ENCODE results near the gene CLOCK.

- TF ChIP-seq ETV6 (conservative IDR thresholded peaks at IDR 0.05 in 1 of 2, IDR thresholded peaks at IDR 0.05 in 1 of 2; ENCODE audit: borderline replicate concordance in 1 of 2, low read depth in 1 of 2) (no peak), PKNOX1 (IDR thresholded peaks at IDR 0.05) (no peak), ZZZ3 (IDR thresholded peaks at IDR 0.05; ENCODE audit: control insufficient read depth, insufficient read length, low read depth) (no peak), CEBPB (IDR thresholded peaks at IDR 0.05; ENCODE audit: borderline replicate concordance in 1 of 2, low read depth in 2 of 2, low read length in 2 of 2) (no peak), PAX5 (IDR thresholded peaks at IDR 0.05; ENCODE audit: borderline replicate concordance, low read depth, low read length) (no peak), SREBF2 (IDR thresholded peaks at IDR 0.05; ENCODE audit: low read length) (no peak), TAF1 (IDR thresholded peaks at IDR 0.05; ENCODE audit: borderline replicate concordance, low read depth, low read length) (no peak), NRF1 (conservative IDR thresholded peaks at IDR 0.05; ENCODE audit: low read depth, low read length) (no peak), HDGF (IDR thresholded peaks at IDR 0.05) (no peak)
- TF ChIP-seq, protein P1, sequence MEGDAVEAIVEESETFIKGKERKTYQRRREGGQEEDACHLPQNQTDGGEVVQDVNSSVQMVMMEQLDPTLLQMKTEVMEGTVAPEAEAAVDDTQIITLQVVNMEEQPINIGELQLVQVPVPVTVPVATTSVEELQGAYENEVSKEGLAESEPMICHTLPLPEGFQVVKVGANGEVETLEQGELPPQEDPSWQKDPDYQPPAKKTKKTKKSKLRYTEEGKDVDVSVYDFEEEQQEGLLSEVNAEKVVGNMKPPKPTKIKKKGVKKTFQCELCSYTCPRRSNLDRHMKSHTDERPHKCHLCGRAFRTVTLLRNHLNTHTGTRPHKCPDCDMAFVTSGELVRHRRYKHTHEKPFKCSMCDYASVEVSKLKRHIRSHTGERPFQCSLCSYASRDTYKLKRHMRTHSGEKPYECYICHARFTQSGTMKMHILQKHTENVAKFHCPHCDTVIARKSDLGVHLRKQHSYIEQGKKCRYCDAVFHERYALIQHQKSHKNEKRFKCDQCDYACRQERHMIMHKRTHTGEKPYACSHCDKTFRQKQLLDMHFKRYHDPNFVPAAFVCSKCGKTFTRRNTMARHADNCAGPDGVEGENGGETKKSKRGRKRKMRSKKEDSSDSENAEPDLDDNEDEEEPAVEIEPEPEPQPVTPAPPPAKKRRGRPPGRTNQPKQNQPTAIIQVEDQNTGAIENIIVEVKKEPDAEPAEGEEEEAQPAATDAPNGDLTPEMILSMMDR (IDR thresholded peaks at IDR 0.05 in 2 of 3, conservative IDR thresholded peaks at IDR 0.05 in 1 of 3; ENCODE audit: control insufficient read depth in 2 of 3, extremely low read depth in 1 of 3, insufficient read depth in 1 of 3, low read depth in 3 of 3, low read length in 3 of 3): no peak
These were observed 76.7 kb downstream of the CLOCK start for GRCh38 chr4:55469979-55470378.
